ENCODE data around the gene PACS2. TPM values are rescaled to one million over a fixed set of nuclear protein-coding genes. Genes with fewer than 3 reads are reported as not detected.

Gene PACS2
- total RNA-seq, 2 experiments from 2014 or later, result 26.7 to 30.4 TPM

DNA sequence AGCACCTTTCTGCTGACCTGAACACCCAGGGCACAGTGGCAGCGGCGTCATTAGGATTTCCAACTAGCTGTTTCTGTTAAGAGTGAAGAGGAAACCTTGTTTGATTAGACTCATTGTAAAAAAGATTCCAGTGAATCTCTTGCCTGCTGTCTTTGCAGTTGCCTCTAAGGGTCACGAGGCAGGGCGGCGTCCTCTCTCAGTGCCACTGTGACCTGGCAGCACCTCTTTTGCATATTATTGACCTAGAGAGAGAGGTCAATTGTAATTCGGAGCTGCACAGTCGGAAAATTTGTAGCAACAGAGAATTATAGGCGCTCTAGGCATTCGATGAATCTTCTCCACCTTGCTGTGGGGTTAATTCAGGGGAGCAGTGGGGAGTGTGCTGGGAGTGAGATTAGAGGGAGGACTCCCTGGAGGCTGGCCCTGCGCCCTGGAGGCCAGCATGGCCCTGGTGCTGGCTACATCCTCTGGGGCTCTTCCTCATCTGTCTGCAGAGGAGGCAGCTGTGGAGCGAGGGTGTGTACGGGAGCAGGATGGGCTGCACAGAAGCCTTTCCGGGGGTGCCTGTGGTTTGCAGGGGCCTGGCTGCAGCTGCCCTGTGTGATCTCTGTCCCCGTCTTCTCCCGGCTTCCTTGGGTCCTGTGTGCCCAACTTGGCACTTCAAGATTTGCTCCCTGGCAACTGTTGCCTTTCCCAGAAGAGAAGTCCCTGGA is 14.3 kb downstream of the PACS2 start:
- TF ChIP-seq, protein P1, sequence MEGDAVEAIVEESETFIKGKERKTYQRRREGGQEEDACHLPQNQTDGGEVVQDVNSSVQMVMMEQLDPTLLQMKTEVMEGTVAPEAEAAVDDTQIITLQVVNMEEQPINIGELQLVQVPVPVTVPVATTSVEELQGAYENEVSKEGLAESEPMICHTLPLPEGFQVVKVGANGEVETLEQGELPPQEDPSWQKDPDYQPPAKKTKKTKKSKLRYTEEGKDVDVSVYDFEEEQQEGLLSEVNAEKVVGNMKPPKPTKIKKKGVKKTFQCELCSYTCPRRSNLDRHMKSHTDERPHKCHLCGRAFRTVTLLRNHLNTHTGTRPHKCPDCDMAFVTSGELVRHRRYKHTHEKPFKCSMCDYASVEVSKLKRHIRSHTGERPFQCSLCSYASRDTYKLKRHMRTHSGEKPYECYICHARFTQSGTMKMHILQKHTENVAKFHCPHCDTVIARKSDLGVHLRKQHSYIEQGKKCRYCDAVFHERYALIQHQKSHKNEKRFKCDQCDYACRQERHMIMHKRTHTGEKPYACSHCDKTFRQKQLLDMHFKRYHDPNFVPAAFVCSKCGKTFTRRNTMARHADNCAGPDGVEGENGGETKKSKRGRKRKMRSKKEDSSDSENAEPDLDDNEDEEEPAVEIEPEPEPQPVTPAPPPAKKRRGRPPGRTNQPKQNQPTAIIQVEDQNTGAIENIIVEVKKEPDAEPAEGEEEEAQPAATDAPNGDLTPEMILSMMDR (IDR thresholded peaks at IDR 0.05), result no peak
- no peak overlapping the region for H3K4me3 Mint-ChIP-seq
- ATAC-seq (no peak), DNase-seq (no peak)
- POLR2A ChIA-PET, result no interaction called here
- H3K36me3 Mint-ChIP-seq (ENCODE audit: low read depth), result no peaks in the 10 kb centered on the region
- intact Hi-C loops (cut with micrococcal nuclease), result no loop called here
- CTCF ChIA-PET, result no interaction called here
- peaks cover 31% of the 10 kb centered on the region for H3K4me1 Mint-ChIP-seq (ENCODE audit: low read depth)
- H3K9me3 Mint-ChIP-seq, result no peaks in the 10 kb centered on the region
- H3K27me3 Mint-ChIP-seq, result no peaks in the 10 kb centered on the region
- H3K27ac Mint-ChIP-seq, result no peak overlapping the region

GRCh38 chr14:105329411-105330150 is 15.0 kb downstream of the PACS2 start:
- ATAC-seq (no peak), DNase-seq (no peak)
- intact Hi-C loops (cut with micrococcal nuclease), result no loop called here
- Mint-ChIP-seq H3K9me3 (no peaks in the 10 kb centered on the region), H3K36me3 (ENCODE audit: low read depth) (no peaks in the 10 kb centered on the region), H3K4me1 (ENCODE audit: low read depth) (peaks cover 31% of the 10 kb centered on the region), H3K4me3 (no peak overlapping the region), H3K27me3 (no peaks in the 10 kb centered on the region), H3K27ac (no peak overlapping the region)
- TF ChIP-seq, protein P1 (IDR thresholded peaks at IDR 0.05), result no peak
- ChIA-PET CTCF (interaction anchor here (1.2 kb wide), 1 partner anchor 22 kb away, joined by 3 read pairs; no protein-coding TSS in a partner anchor), POLR2A (no interaction called here)

GRCh38 chr14:105330491-105330895 is 15.9 kb downstream of the PACS2 start:
- Mint-ChIP-seq H3K27ac (peak overlapping the region; percentile 20), H3K4me1 (ENCODE audit: low read depth) (peaks cover 31% of the 10 kb centered on the region), H3K4me3 (no peak overlapping the region), H3K27me3 (no peaks in the 10 kb centered on the region), H3K9me3 (no peaks in the 10 kb centered on the region), H3K36me3 (ENCODE audit: low read depth) (no peaks in the 10 kb centered on the region)
- ATAC-seq (peak; percentile 69), DNase-seq (peak; percentile 56)
- TF ChIP-seq, protein P1 (IDR thresholded peaks at IDR 0.05), result no peak
- ChIA-PET POLR2A (interaction anchor here (0.9 kb wide), 1 partner anchor 10 kb away, joined by 3 read pairs; no protein-coding TSS in a partner anchor), CTCF (interaction anchor here (1.1 to 1.2 kb wide), 3 partner anchors 14 to 159 kb away, joined by 3 read pairs; no protein-coding TSS in a partner anchor)
- intact Hi-C loops (cut with micrococcal nuclease), result no loop called here

DNA sequence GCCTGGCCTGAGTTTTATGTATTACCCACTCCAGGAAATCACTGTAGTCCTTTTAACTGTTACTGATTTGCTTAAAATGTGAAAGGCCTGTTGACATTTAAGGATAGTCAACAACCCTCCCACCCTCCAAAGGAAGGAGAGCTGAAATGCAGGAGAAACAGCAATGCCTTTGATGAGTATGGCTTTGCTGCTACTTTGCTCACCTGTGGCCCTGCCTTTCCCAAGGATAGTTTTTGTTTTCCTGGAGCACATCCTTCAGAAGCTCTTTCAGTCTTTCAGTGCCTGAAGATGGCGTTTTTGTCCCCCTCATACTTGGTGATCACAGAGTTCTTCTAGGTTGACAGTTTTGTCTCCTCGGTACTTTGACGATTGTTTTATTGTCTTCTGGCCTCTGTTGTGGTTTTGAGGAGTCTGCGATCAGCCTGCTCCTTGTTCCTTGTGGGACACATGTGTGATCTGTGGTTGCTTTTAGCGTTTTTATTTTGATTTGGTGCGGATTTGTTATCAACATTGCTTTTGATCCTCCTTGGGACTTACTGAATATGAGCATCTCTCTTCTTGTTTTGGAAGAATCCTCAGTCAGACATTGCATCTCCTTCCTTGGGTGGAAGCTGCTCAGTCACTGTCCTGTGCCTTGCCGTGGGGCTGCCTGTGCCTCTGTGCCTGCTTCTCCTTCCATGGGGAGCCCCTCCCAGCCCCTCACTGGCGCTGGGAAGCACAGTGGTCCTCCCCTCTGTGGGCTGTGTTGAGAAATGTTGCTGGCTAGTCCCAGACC is 17.2 kb downstream of the PACS2 start:
- Mint-ChIP-seq H3K4me3 (no peak overlapping the region), H3K9me3 (no peaks in the 10 kb centered on the region), H3K27ac (no peak overlapping the region), H3K27me3 (no peaks in the 10 kb centered on the region), H3K4me1 (ENCODE audit: low read depth) (peaks cover 31% of the 10 kb centered on the region), H3K36me3 (ENCODE audit: low read depth) (peaks cover 4% of the 10 kb centered on the region)
- DNase-seq (no peak), ATAC-seq (no peak)
- intact Hi-C loops (cut with micrococcal nuclease), result no loop called here
- CTCF ChIA-PET, result interaction anchor here (1.1 to 1.3 kb wide), 3 partner anchors 13 to 158 kb away, joined by 3 read pairs; no protein-coding TSS in a partner anchor
- POLR2A ChIA-PET, result interaction anchor here (0.5 to 0.9 kb wide), 2 partner anchors 11 to 310 kb away, joined by 3 read pairs; no protein-coding TSS in a partner anchor
- TF ChIP-seq, protein P1 (IDR thresholded peaks at IDR 0.05), result no peak

Data from activated CD8-positive, alpha-beta T cell treated with anti-CD3 and anti-CD28 coated beads for 36 hours (primary cell).